GM21576 (cell line): ENCODE results near the gene POLH.
A peak's percentile ranks its signal among the peaks of the same experiment; 100 is the strongest.
"Not testable (repeated sequence)": the region's sequence is repeated elsewhere in the genome, so short reads cannot be mapped to it uniquely, and the experiment has no call there.

Source experiments
- ATAC-seq: cut with Tn5 transposase; IDR thresholded peaks from one replicate; pipeline ENCODE4 v1.9.1; 2021; ENCODE audit warnings: mild to moderate bottlenecking, moderate library complexity; ENCODE audit not compliant: unreplicated experiment

POLH gene

GRCh38 chr6:43629505-43630300, 53.7 kb downstream of the POLH start:
- peak; percentile 61 for ATAC-seq

DNA sequence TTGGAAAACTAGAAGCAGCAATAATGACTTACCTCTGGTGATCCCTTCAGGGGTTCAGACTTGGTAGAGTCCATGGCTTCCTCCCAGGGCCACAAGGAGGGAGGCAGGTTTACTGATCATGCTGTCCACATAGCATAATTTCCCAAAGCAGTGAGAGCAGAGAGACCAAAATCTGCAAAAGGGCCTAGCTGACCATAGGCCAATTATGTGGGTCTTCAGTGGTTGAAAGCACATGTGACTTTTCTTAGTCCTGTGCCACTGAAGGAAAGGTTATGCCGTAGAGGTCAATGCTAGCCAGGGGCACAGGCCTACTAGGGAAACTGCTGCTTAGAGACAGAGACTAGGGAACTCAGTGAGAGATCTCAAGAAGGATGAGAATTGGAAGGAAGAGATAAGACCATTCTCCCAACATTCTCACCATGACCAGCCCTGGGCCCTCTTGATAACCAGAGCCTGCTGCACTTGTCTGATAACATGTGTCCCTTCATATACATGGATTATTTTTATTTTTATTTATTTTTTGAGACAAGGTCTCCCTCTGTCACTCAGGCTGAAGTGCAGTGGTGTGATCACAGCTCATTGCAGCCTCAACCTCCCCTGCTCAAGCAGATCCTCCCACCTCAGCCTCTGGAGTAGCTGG, 55.1 kb downstream of the POLH start:
- no peak for ATAC-seq

- not testable (repeated sequence) for ATAC-seq
These were observed 57.0 kb downstream of the POLH start for GRCh38 chr6:43633002-43633401.

GRCh38 chr6:43634702-43635303, 58.8 kb downstream of the POLH start:
- no peak for ATAC-seq

GRCh38 chr6:43635387-43636307, 59.7 kb downstream of the POLH start, which contains the start of gene MAD2L1BP:
Gene MAD2L1BP, plus strand, starts transcription at chr6:43635840. Its CDS starts 36 bp downstream, at chr6:43635876.
- peak; percentile 73 for ATAC-seq

- no peak for ATAC-seq
These were observed 60.3 kb downstream of the POLH start for GRCh38 chr6:43636308-43636659.

GRCh38 chr6:43639984-43640800, 64.2 kb downstream of the POLH start:
- ATAC-seq: no peak

GRCh38 chr6:43644940-43645612, 69.1 kb downstream of the POLH start, which contains the start of gene RSPH9:
Gene RSPH9, plus strand, starts transcription at chr6:43645036. Its CDS starts 63 bp downstream, at chr6:43645099.
- peak; percentile 58 for ATAC-seq

DNA sequence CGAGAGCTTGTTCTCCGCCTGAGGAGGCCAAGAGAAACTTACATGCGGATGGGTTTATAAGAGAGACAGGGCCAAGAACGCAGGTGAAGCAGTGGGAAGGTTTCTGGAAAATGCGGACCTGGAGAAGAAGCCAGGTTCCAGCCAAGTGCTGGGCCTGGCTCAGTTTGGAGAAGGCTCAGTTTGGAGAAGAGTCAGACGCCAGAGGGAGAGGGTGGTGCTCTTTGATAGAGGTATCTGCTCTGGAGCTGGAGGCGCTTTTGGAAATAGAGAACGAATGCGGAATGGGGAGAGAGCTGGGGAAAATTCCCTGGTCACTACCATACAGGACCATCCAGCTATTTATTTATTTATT, 69.6 kb downstream of the POLH start:
- ATAC-seq: no peak

DNA sequence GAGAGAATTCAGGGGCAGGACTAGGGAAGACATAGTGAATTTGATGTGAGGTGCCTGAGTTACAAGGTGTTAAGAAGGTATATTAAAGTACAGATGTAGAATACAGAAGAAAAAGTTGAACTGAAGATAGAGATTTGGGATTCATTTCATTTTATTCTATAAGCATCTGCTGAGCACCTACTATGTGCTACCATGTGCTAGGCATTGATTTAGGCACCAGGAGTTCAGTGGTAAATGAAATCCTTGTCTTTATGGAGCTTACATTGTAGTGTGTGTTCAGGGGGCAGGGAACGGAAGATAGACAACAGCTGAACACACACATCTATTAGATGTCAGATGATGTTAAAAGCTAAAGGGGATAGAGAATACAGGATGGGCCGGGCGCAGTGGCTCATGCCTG, 71.6 kb downstream of the POLH start:
- no peak for ATAC-seq

DNA sequence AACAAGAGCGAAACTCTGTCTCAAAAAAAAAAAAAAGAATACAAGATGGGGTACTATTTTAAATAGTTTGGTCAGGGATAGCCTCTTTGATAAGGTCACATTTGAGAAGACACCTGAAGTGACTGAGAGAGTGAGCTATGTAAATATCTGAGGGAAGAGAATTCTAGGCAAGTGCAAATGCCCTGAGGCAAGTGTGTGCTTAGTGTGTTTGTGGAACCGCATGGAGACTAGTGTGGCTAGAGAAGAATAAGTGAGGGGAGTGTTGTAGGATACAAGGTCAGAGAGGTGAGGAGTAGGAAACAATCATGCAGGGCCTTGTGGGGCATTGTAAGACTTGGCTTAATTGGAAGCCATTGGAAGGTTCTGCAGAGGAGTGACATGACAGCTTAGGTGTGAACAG, 72.3 kb downstream of the POLH start:
- no peak for ATAC-seq

GRCh38 chr6:43652822-43653221, 76.8 kb downstream of the POLH start:
- not testable (repeated sequence) for ATAC-seq

- no peak for ATAC-seq
These were observed 81.3 kb downstream of the POLH start for GRCh38 chr6:43657221-43657802.

GRCh38 chr6:43658161-43658560, 82.2 kb downstream of the POLH start:
- ATAC-seq: no peak

GRCh38 chr6:43662948-43663347, 87.0 kb downstream of the POLH start:
- not testable (repeated sequence) for ATAC-seq
